ENCODE measurements around the gene METTL16.

METTL16 gene

DNA sequence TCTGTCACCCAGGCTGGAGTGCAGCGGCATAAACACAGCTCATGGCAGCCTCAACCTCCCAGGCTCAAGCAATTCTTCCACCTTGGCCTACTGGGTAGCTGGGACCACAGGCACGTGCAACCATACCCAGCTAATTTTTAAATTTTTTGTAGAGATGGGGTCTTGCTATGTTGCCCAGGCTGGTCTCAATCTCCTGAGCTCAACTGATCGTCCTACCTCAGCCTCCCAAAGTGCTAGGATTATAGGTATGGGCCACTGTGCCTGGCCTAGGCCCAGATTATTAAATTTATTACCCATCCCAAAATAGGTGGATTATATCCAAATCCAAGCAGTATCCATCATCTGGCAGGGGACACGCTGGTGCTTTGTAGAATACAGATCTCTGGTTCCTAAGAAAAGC, 53.8 kb downstream of the METTL16 start:
- TF ChIP-seq EGR1 (IDR thresholded peaks at IDR 0.05): no peak
- TF ChIP-seq, protein P1, sequence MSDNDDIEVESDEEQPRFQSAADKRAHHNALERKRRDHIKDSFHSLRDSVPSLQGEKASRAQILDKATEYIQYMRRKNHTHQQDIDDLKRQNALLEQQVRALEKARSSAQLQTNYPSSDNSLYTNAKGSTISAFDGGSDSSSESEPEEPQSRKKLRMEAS (IDR thresholded peaks at IDR 0.05): no peak
- no peak for TF ChIP-seq RAD21 (IDR thresholded peaks at IDR 0.05; ENCODE audit: low read depth)
- no peak for TF ChIP-seq YY1 (IDR thresholded peaks at IDR 0.05; ENCODE audit: low read depth)
- no peak for TF ChIP-seq NFIC (IDR thresholded peaks at IDR 0.05)
- TF ChIP-seq, protein P2, sequence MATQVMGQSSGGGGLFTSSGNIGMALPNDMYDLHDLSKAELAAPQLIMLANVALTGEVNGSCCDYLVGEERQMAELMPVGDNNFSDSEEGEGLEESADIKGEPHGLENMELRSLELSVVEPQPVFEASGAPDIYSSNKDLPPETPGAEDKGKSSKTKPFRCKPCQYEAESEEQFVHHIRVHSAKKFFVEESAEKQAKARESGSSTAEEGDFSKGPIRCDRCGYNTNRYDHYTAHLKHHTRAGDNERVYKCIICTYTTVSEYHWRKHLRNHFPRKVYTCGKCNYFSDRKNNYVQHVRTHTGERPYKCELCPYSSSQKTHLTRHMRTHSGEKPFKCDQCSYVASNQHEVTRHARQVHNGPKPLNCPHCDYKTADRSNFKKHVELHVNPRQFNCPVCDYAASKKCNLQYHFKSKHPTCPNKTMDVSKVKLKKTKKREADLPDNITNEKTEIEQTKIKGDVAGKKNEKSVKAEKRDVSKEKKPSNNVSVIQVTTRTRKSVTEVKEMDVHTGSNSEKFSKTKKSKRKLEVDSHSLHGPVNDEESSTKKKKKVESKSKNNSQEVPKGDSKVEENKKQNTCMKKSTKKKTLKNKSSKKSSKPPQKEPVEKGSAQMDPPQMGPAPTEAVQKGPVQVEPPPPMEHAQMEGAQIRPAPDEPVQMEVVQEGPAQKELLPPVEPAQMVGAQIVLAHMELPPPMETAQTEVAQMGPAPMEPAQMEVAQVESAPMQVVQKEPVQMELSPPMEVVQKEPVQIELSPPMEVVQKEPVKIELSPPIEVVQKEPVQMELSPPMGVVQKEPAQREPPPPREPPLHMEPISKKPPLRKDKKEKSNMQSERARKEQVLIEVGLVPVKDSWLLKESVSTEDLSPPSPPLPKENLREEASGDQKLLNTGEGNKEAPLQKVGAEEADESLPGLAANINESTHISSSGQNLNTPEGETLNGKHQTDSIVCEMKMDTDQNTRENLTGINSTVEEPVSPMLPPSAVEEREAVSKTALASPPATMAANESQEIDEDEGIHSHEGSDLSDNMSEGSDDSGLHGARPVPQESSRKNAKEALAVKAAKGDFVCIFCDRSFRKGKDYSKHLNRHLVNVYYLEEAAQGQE (IDR thresholded peaks at IDR 0.05; ENCODE audit: low read depth): no peak
- TF ChIP-seq TEAD4 (IDR thresholded peaks at IDR 0.05): no peak
- TF ChIP-seq ZBTB7A (IDR thresholded peaks at IDR 0.05; ENCODE audit: low read depth): no peak
- no peak for TF ChIP-seq TAF1 (IDR thresholded peaks at IDR 0.05; ENCODE audit: low read depth)
- TF ChIP-seq, protein P3, sequence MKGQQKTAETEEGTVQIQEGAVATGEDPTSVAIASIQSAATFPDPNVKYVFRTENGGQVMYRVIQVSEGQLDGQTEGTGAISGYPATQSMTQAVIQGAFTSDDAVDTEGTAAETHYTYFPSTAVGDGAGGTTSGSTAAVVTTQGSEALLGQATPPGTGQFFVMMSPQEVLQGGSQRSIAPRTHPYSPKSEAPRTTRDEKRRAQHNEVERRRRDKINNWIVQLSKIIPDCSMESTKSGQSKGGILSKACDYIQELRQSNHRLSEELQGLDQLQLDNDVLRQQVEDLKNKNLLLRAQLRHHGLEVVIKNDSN (IDR thresholded peaks at IDR 0.05): no peak
- TF ChIP-seq CEBPB (IDR thresholded peaks at IDR 0.05): no peak
- no peak for TF ChIP-seq CREB1 (IDR thresholded peaks at IDR 0.05; ENCODE audit: low read depth)
- TF ChIP-seq TCF12 (IDR thresholded peaks at IDR 0.05; ENCODE audit: low read depth): no peak
- no peak for TF ChIP-seq EP300 (IDR thresholded peaks at IDR 0.05; ENCODE audit: borderline replicate concordance)
- no peak for TF ChIP-seq FOXM1 (IDR thresholded peaks at IDR 0.05; ENCODE audit: borderline replicate concordance, low read depth)

DNA sequence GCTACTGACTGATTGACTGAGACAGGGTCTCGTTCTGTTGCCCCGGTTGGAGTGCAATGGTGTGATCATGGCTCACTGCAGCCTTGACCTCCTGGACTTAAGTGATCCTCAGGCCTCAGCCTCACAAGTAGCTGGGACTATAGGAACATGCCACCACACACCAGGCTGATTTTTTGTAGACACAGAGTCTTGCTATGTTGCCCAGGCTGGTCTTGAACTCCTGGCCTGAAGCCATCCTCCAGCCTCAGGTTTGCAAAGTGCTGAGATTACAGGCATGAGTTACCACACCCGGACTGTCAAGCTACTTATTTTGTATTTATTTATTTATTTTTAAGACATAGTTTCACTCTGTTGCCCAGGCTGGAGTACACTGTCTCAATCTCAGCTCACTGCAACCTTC, 55.2 kb downstream of the METTL16 start:
- TF ChIP-seq, protein P3 (IDR thresholded peaks at IDR 0.05): no peak
- TF ChIP-seq CREB1 (IDR thresholded peaks at IDR 0.05; ENCODE audit: low read depth): no peak
- no peak for TF ChIP-seq CEBPB (IDR thresholded peaks at IDR 0.05)

DNA sequence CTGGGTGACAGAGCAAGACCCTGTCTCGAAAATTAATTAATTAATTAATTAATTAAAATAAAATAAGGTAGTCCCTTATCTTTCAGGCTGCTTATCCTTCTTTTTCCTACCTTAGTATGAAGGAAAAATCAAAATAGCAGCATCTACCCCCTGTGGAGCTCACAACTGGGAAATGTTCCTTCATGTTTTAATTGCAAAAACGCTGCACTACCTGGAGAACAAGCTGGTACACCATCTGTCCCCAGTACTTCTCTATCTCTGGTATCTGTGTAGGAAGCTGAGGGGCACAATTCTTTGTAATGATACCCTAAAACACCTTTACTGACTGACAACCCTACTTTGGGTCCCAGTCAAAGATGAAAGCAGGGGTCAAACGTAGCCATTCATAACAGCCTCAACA, 55.7 kb downstream of the METTL16 start:
- no peak for TF ChIP-seq NFIC (IDR thresholded peaks at IDR 0.05)
- no peak for TF ChIP-seq TCF12 (IDR thresholded peaks at IDR 0.05; ENCODE audit: low read depth)
- no peak for TF ChIP-seq YY1 (IDR thresholded peaks at IDR 0.05; ENCODE audit: low read depth)
- no peak for TF ChIP-seq TAF1 (IDR thresholded peaks at IDR 0.05; ENCODE audit: low read depth)
- no peak for TF ChIP-seq FOXM1 (IDR thresholded peaks at IDR 0.05; ENCODE audit: borderline replicate concordance, low read depth)
- TF ChIP-seq RAD21 (IDR thresholded peaks at IDR 0.05; ENCODE audit: low read depth): no peak
- TF ChIP-seq TEAD4 (IDR thresholded peaks at IDR 0.05): no peak
- TF ChIP-seq, protein P1 (IDR thresholded peaks at IDR 0.05): no peak
- TF ChIP-seq, protein P2 (IDR thresholded peaks at IDR 0.05; ENCODE audit: low read depth): no peak
- no peak for TF ChIP-seq EP300 (IDR thresholded peaks at IDR 0.05; ENCODE audit: borderline replicate concordance)
- TF ChIP-seq CEBPB (IDR thresholded peaks at IDR 0.05): no peak
- no peak for TF ChIP-seq ZBTB7A (IDR thresholded peaks at IDR 0.05; ENCODE audit: low read depth)
- TF ChIP-seq CREB1 (IDR thresholded peaks at IDR 0.05; ENCODE audit: low read depth): no peak
- TF ChIP-seq, protein P3 (IDR thresholded peaks at IDR 0.05): no peak

DNA sequence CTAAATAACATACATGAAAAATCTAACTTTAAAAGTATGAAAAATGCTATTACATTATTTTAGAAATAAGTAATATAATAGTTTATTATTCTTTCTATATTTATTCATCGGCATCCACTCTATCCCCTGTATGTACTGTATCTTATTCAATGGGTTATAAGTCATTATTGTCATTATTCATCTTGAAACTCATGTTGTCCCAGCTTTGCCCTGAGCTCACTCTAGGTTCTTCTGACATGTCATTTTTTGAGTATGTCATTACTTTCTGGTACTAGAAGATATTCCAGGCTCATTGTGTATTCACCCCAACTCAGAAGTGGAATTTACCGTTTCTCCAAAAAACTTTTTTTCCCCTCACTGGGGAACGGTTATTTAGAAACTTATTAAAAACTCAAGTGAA, 57.8 kb downstream of the METTL16 start:
- TF ChIP-seq YY1 (IDR thresholded peaks at IDR 0.05; ENCODE audit: low read depth): no peak
- TF ChIP-seq TAF1 (IDR thresholded peaks at IDR 0.05; ENCODE audit: low read depth): no peak
- TF ChIP-seq TEAD4 (IDR thresholded peaks at IDR 0.05): no peak
- TF ChIP-seq, protein P1 (IDR thresholded peaks at IDR 0.05): no peak
- TF ChIP-seq, protein P3 (IDR thresholded peaks at IDR 0.05): no peak
- no peak for TF ChIP-seq ZBTB7A (IDR thresholded peaks at IDR 0.05; ENCODE audit: low read depth)
- no peak for TF ChIP-seq EGR1 (IDR thresholded peaks at IDR 0.05)
- no peak for TF ChIP-seq NFIC (IDR thresholded peaks at IDR 0.05)
- no peak for TF ChIP-seq EP300 (IDR thresholded peaks at IDR 0.05; ENCODE audit: borderline replicate concordance)
- no peak for TF ChIP-seq CREB1 (IDR thresholded peaks at IDR 0.05; ENCODE audit: low read depth)
- TF ChIP-seq CEBPB (IDR thresholded peaks at IDR 0.05): no peak
- no peak for TF ChIP-seq TCF12 (IDR thresholded peaks at IDR 0.05; ENCODE audit: low read depth)
- TF ChIP-seq FOXM1 (IDR thresholded peaks at IDR 0.05; ENCODE audit: borderline replicate concordance, low read depth): no peak
- TF ChIP-seq, protein P2 (IDR thresholded peaks at IDR 0.05; ENCODE audit: low read depth): no peak
